Endothelial cell of umbilical vein (primary cell): Measurements from ENCODE around the gene GLB1L.

Experiments used
- CTCF ChIP-seq, 2 donors: IDR thresholded peaks; 1 replicate in 1 of 2; 2 replicates in 1 of 2; pipeline ENCODE4 v1.5.1; 2011; ENCODE audit warnings: low read length in 2 of 2, mild to moderate bottlenecking in 2 of 2, moderate library complexity in 2 of 2, control low read depth in 1 of 2, inconsistent platforms in 1 of 2, low read depth in 1 of 2; ENCODE audit not compliant: insufficient read depth in 1 of 2; ENCODE audit errors: extremely low read depth in 1 of 2
- EZH2 ChIP-seq: IDR thresholded peaks from 2 replicates; pipeline ENCODE4 v1.6.1; 2012; ENCODE audit warnings: borderline replicate concordance, low read depth, mild to moderate bottlenecking, moderate library complexity, low read length, inconsistent platforms; ENCODE audit not compliant: severe bottlenecking
- MAX ChIP-seq: IDR thresholded peaks from 2 replicates; pipeline ENCODE4 v1.6.1; 2011; ENCODE audit not compliant: insufficient read depth, insufficient read length
- MYC ChIP-seq: IDR thresholded peaks from one replicate; pipeline ENCODE4 v1.6.1; 2011; ENCODE audit warnings: mild to moderate bottlenecking, low read depth, low read length
- POLR2A ChIP-seq: IDR thresholded peaks from 2 replicates; pipeline ENCODE4 v1.6.1; 2012; ENCODE audit warnings: low read depth, mild to moderate bottlenecking, control low read depth, low read length
- POLR2AphosphoS5 ChIP-seq: IDR thresholded peaks from 2 replicates; pipeline ENCODE4 v1.6.1; 2012; ENCODE audit warnings: low read depth, mild to moderate bottlenecking, control low read depth, low read length, moderate library complexity; ENCODE audit not compliant: insufficient read depth

- TF ChIP-seq CTCF (IDR thresholded peaks at IDR 0.05; ENCODE audit: extremely low read depth in 1 of 2, insufficient read depth in 1 of 2, low read depth in 1 of 2, low read length in 2 of 2), result no peak
- TF ChIP-seq MAX, result no peak
- no peak for TF ChIP-seq POLR2A
- no peak for TF ChIP-seq MYC
- TF ChIP-seq POLR2AphosphoS5, result no peak
- no peak for TF ChIP-seq EZH2
Measured at GRCh38 chr2:219279916-219280516, 34.8 kb upstream of the GLB1L start.
